ENCODE results near the gene TRIL. TPM values are rescaled to one million over a fixed set of nuclear protein-coding genes. Genes with fewer than 3 reads are reported as not detected.

The TRIL gene
- total RNA-seq = 0.40 and 1.8 TPM in 2 replicates

DNA sequence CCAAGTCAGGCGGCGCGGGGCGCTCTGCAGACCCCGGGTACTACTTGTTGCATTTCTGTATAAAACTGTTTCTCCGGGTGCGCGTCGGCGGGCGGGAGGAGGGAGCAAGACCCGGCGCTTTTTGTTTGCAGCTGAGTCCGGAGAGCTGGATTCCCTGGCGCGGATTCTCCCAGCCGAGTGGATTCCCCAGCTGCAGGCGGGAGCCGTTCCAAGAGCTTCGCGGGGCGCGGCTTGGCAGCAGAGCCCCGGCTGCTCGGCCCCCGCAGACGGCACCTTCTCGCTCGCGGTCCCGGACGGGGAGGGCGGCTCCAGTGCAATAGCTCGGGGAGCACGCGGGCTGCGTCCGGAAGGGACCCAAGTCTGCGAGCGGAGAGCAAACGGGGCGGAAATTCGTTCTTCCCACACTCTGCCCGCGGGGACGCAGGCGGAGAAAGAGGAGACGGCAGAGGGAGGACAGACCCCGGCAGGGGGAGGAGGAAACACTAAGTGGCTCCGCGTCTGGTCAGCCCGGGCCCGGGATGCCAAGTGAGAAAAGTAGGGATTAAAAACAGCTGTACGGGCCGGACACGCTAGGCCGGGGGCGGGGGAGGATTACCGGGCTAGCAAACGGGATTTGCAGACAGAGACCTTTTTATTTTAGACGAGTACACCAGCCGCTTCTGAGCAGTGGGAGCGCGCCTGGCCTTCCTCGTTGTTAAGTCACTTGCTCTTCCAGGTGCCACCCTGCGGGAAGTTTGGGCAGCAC, at the start of gene TRIL:
Gene TRIL, minus strand, starts transcription at position 96 of the 745 bp plus-strand sequence. CDS start 284 bp downstream, outside the sequence.

Other genes starting within 250 kb of the TRIL start
- gene CPVL, start 188.2 kb upstream of the TRIL start, total RNA-seq = 0.20 TPM in 1 of 2 replicates, not detected in the other
- 0.39 TPM in 1 of 2 replicates, not detected in the other for gene CHN2, start 236.4 kb upstream of the TRIL start, total RNA-seq